ENCODE data around the gene OSBPL3. TPM values are rescaled to one million over a fixed set of nuclear protein-coding genes. Genes with fewer than 3 reads are reported as not detected.

OSBPL3 gene
- total and polyA plus RNA-seq, 2 donors (not counting 3 experiments of a cell fraction or from before 2014, with no cell fraction given): 7.5 to 27.1 TPM

DNA sequence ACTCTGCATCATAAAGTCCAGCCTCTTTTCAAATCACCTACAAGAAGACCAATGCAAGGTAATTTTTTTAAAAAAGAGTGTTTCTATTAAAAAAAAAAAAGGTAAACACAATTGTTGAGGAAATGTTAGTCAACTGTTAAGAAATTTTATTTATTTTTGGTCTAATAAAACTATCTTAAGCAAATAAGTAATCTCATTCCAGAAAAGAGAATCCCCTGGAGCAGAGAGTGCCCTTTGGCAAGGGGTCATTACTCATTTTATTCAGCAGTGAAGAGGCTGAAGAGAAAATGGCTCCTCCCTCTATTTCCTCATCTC is 159.3 kb downstream of the OSBPL3 start:
- FAIRE-seq (no peak), DNase-seq (ENCODE audit: low read depth, low spot score) (no peak)
- intact Hi-C loops (cut with micrococcal nuclease): loop anchor here (1.0 to 2.0 kb wide), 8 partner anchors 8 to 274 kb away; partner anchors contain the start of gene OSBPL3
- Histone ChIP-seq H3K79me2 (ENCODE audit: control insufficient read depth, insufficient read depth, low read length) (no peaks in the 10 kb centered on the region), H3K4me3 (replicated peaks in 1 of 3; ENCODE audit: insufficient read depth in 1 of 3, low read depth in 1 of 3, low read length in 3 of 3) (no peak overlapping the region), H3K27ac (ENCODE audit: insufficient read depth, low read depth, low read length) (peak overlapping the region; percentile 86), H3K4me1 (ENCODE audit: control insufficient read depth, extremely low read depth, insufficient read depth, low read length) (peaks cover 18% of the 10 kb centered on the region), H3K4me2 (ENCODE audit: insufficient read depth, low read length) (peak overlapping the region; percentile 22), H3K9me1 (replicated peaks; ENCODE audit: control insufficient read depth, extremely low read depth, insufficient read depth, low read length) (no peaks in the 10 kb centered on the region), H4K20me1 (replicated peaks; ENCODE audit: control insufficient read depth, extremely low read depth, insufficient read depth, low read length) (no peaks in the 10 kb centered on the region), H3K9ac (replicated peaks; ENCODE audit: extremely low read depth, insufficient read depth, low read length) (peak overlapping the region; percentile 45), H3K27me3 (ENCODE audit: control insufficient read depth in 2 of 2, insufficient read depth in 2 of 2, low read length in 2 of 2) (no peaks in the 10 kb centered on the region), H2AFZ (ENCODE audit: low read depth, low read length) (peak overlapping the region; percentile 18), H3K36me3 (ENCODE audit: control insufficient read depth in 2 of 2, extremely low read depth in 1 of 2, insufficient read depth in 2 of 2, low read length in 2 of 2) (no peaks in the 10 kb centered on the region), H3K9me3 (replicated peaks; ENCODE audit: control insufficient read depth, insufficient read depth, low read length) (no peaks in the 10 kb centered on the region)
- no TSS peak for BruUV-seq (replicated peaks)
- POLR2A ChIA-PET: interaction anchor here (0.6 to 0.9 kb wide), 2 partner anchors 19 to 188 kb away, joined by 6 to 10 read pairs; no protein-coding TSS in a partner anchor
- no peak for TF ChIP-seq MYC (IDR thresholded peaks at IDR 0.05; ENCODE audit: low read depth, low read length)
- TF ChIP-seq, protein P1, sequence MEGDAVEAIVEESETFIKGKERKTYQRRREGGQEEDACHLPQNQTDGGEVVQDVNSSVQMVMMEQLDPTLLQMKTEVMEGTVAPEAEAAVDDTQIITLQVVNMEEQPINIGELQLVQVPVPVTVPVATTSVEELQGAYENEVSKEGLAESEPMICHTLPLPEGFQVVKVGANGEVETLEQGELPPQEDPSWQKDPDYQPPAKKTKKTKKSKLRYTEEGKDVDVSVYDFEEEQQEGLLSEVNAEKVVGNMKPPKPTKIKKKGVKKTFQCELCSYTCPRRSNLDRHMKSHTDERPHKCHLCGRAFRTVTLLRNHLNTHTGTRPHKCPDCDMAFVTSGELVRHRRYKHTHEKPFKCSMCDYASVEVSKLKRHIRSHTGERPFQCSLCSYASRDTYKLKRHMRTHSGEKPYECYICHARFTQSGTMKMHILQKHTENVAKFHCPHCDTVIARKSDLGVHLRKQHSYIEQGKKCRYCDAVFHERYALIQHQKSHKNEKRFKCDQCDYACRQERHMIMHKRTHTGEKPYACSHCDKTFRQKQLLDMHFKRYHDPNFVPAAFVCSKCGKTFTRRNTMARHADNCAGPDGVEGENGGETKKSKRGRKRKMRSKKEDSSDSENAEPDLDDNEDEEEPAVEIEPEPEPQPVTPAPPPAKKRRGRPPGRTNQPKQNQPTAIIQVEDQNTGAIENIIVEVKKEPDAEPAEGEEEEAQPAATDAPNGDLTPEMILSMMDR (IDR thresholded peaks at IDR 0.05; ENCODE audit: extremely low read depth in 1 of 2, insufficient read depth in 1 of 2, low read depth in 1 of 2, low read length in 2 of 2): no peak
- no peak for TF ChIP-seq POLR2AphosphoS5 (IDR thresholded peaks at IDR 0.05; ENCODE audit: insufficient read depth, low read depth, low read length)
- no peak for TF ChIP-seq FOS (IDR thresholded peaks at IDR 0.05; ENCODE audit: borderline replicate concordance, insufficient read depth, low read length)
- TF ChIP-seq GATA2 (IDR thresholded peaks at IDR 0.05; ENCODE audit: insufficient read depth, insufficient read length, low read depth, low read length): no peak
- no peak for TF ChIP-seq JUN (IDR thresholded peaks at IDR 0.05; ENCODE audit: borderline replicate concordance, insufficient read depth, insufficient read length, low read depth)
- no peak for TF ChIP-seq POLR2A (IDR thresholded peaks at IDR 0.05; ENCODE audit: low read depth, low read length)
- TF ChIP-seq EZH2 (IDR thresholded peaks at IDR 0.05; ENCODE audit: borderline replicate concordance, low read depth, low read length, severe bottlenecking): no peak
- TF ChIP-seq, protein P2, sequence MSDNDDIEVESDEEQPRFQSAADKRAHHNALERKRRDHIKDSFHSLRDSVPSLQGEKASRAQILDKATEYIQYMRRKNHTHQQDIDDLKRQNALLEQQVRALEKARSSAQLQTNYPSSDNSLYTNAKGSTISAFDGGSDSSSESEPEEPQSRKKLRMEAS (IDR thresholded peaks at IDR 0.05; ENCODE audit: insufficient read depth, insufficient read length): no peak
- dilution Hi-C loops (cut with MboI; ENCODE audit: extremely low pct_ligation_motif_present, low sequenced_read_pairs): no loop called here
- CTCF ChIA-PET: interaction anchor here (0.9 to 4.6 kb wide), 30 partner anchors 9 to 278 kb away, joined by 3 to 105 read pairs (median 7); partner anchors contain the start of gene OSBPL3

Data from endothelial cell of umbilical vein (primary cell).